GM20000 (cell line): ENCODE data around the gene LAMTOR2.

Experiments
- DNase-seq: peaks from one replicate; pipeline ENCODE4 v3.0.0; 2012; ENCODE audit warnings: low spot score
- CTCF ChIP-seq: IDR thresholded peaks from 2 replicates; pipeline ENCODE4 v1.5.1; 2012; ENCODE audit warnings: mild to moderate bottlenecking, control low read depth; ENCODE audit errors: extremely low read depth, missing control alignments

Gene LAMTOR2

DNA sequence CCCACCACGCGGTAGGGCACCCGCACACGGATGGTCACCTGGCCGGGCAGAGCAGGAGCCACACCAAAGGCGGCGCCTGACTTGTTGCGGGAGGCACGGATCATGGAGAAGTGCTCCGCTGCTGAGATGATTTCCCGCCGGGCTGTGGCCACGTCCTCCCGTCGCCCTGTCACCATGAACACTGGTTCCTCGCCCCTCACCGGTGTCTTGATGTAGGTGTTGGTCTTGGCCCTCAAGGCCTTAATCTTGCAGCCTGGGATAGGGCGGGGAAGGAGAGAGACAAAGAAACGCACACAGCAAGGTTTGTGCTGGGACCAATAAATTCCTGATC is 22.8 kb downstream of the LAMTOR2 start:
- no peak for DNase-seq
- TF ChIP-seq CTCF: no peak

- TF ChIP-seq CTCF: no peak
- DNase-seq: no peak
These were observed 24.1 kb downstream of the LAMTOR2 start for GRCh38 chr1:156078728-156079127.

GRCh38 chr1:156079762-156080161 is 25.2 kb downstream of the LAMTOR2 start:
- TF ChIP-seq CTCF: no peak
- DNase-seq: no peak

DNA sequence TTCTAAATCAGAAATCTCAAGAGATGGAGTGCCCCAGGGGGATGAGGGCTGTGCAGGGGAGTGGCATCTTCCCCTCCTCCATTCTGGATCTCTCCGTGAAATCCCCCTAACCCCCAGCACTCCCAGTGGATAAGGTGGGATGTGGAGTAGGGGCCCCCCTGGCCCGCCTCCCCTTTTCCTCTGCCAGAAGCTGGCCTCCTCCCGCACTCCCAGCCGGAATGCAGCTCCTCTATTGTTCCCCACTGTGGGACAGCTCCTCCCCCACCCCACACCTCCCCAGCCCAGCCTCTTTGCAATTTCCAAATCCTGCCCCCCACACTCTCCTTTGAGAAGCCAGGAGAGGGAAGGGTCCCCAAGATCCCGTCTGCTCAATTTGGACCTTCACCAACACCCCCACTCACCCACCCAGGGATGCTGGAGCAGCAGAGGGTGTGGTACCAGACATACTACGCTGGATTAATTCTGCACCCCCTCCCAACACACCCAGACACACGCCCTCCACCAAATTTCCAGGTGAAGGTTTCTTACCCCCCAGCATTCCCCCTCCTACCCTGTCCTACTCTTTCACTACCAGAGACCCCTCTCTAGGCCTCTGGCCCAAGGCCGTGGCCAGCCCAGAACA is 25.8 kb downstream of the LAMTOR2 start:
- no peak for TF ChIP-seq CTCF
- no peak for DNase-seq

DNA sequence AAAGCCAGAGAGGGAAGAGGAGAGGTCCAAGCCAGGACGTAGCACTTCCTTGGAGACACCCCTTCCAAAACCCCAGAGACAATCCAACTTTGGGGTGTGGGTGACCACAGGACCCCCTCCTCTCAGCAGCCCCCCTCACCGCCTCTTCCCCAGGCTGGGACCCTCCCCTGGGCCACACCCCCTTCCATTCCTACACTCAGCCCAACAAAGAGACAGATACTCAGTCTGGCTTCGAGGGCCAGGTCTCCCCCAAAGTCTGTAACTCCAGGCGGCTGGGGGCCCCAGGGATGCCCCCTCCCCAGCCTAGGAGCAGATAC is 26.2 kb downstream of the LAMTOR2 start:
- DNase-seq: no peak
- no peak for TF ChIP-seq CTCF

GRCh38 chr1:156081180-156081916 is 26.8 kb downstream of the LAMTOR2 start:
- no peak for DNase-seq
- no peak for TF ChIP-seq CTCF

DNA sequence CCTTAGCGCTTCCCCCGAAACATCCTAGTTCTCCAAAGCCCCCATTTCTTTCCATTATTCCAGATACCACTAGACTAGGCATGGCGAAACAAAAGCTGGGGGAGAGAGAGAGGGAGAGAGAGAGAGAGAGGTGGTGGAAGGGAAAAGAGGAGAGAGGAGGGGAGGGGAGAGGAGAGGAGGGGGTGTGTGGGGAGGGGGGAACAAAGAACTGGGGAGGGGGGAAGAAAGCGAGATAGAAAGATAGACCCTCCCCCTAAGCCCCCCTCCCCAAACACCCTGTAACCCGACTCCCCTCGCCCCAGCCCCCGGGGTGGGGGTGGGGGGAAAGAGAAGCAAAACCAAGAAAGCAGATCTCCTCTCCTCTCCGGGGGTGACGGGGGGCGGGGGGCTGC is 27.3 kb downstream of the LAMTOR2 start:
- TF ChIP-seq CTCF: no peak
- DNase-seq: no peak
